ENCODE measurements around the gene OR10H1. TPM values are rescaled to one million over a fixed set of nuclear protein-coding genes. Genes with fewer than 3 reads are reported as not detected.
"Not testable (repeated sequence)": the region's sequence is repeated elsewhere in the genome, so short reads cannot be mapped to it uniquely, and the experiment has no call there.

OR10H1 gene
- total RNA-seq, 6 experiments from 2014 or later: not detected

DNA sequence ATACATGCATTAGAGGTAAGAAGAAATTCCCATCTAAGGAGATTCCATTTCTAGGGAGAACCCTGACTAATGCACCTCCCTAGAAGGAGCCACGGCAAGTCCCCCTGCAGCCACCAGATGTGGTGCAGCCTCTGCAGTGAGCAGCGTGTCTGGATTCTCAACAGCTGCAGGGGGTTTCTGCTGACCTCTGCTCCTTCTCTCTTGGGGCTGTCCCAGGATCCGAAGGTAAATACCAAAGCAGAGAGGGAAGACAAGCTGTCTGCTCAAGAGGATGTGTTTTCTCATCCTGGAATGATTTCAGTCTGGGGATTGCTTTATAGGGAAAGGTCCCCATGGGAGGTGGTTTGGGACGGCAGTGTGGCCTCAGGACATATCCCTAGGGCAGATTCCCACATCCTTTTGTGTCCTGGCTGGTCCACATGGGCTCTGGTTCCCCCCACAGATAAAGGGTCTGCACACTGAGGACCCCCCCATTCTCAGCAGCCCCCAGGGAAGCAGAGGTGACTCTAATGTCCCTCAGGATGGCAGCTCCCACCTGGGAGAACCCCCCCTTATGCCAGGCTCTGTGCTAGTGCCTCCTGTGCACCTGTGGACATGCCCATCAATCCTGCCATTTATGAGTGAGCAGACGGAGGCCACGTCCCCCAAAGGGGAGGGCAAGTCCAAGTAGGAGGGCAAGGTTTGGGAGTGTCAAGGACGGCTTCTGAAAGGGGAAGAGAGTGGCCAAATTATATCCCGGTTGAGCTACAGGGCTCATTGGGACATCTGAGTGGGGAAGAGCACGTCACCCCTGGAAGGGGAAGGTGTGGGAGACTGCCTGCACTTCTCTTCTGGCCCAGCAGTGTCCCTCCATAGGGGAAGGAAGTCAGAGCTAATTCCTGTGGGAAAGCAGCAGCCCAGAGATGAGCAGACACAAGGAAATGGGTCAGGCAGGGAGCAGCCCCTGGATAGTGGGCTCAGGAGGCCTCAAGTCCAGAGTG, 38.2 kb downstream of the OR10H1 start:
- no peak overlapping the region for H3K4me3 ChIP-seq
- H3K27me3 ChIP-seq: no peaks in the 10 kb centered on the region
- DNase-seq (no peak), ATAC-seq (no peak)
- H3K27ac ChIP-seq: no peak overlapping the region
- no peaks in the 10 kb centered on the region for H3K9me3 ChIP-seq
- no peak for TF ChIP-seq POLR2A (IDR thresholded peaks at IDR 0.05)
- TF ChIP-seq, protein P1, sequence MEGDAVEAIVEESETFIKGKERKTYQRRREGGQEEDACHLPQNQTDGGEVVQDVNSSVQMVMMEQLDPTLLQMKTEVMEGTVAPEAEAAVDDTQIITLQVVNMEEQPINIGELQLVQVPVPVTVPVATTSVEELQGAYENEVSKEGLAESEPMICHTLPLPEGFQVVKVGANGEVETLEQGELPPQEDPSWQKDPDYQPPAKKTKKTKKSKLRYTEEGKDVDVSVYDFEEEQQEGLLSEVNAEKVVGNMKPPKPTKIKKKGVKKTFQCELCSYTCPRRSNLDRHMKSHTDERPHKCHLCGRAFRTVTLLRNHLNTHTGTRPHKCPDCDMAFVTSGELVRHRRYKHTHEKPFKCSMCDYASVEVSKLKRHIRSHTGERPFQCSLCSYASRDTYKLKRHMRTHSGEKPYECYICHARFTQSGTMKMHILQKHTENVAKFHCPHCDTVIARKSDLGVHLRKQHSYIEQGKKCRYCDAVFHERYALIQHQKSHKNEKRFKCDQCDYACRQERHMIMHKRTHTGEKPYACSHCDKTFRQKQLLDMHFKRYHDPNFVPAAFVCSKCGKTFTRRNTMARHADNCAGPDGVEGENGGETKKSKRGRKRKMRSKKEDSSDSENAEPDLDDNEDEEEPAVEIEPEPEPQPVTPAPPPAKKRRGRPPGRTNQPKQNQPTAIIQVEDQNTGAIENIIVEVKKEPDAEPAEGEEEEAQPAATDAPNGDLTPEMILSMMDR (IDR thresholded peaks at IDR 0.05): no peak
- WGBS (ENCODE audit: insufficient coverage, low coverage, low lambda C conversion rate, missing lambda C conversion rate): 62% methylated on average over 8 of the region's 9 CpGs
- intact Hi-C loops (cut with DNase I): loop anchor here in 1 of 2 donors (5.0 kb wide), 1 partner anchor 100 kb away; no protein-coding TSS in a partner anchor
- no peaks in the 10 kb centered on the region for H3K36me3 ChIP-seq
- H3K4me1 ChIP-seq: peaks cover 0 to 11% (median 0%) of the 10 kb centered on the region in 4 donors

DNA sequence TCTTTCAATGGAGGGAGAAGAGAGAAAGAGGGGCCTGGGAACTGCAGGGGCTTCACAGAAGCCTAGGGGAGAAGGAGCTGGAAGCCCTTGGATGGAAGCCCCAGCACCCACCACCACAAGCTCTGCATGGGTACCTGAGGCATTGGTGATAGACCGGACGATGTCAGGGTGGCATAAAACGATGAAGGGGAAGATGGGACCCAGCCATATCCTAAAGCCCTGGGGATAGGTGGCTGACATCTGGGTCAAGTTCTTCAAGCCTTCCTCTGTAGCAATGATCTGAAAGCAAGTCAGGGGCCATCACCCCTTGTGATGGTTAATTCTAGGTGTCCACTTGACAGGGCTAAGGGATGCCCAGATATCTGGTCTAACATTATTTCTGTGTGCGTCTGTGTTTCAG, 39.2 kb downstream of the OR10H1 start:
- H3K9me3 ChIP-seq: no peaks in the 10 kb centered on the region
- DNase-seq (no peak), ATAC-seq (no peak)
- no peak overlapping the region for H3K4me3 ChIP-seq
- intact Hi-C loops (cut with DNase I): loop anchor here in 1 of 2 donors (5.0 kb wide), 1 partner anchor 99 kb away; no protein-coding TSS in a partner anchor
- no peak for TF ChIP-seq POLR2A (IDR thresholded peaks at IDR 0.05)
- TF ChIP-seq, protein P1 (IDR thresholded peaks at IDR 0.05): no peak
- no peaks in the 10 kb centered on the region for H3K36me3 ChIP-seq
- no peaks in the 10 kb centered on the region for H3K27me3 ChIP-seq
- H3K4me1 ChIP-seq: peaks cover 0 to 11% (median 0%) of the 10 kb centered on the region in 4 donors
- 86% methylated on average over 1 of the region's 4 CpGs for WGBS (ENCODE audit: insufficient coverage, low coverage, low lambda C conversion rate, missing lambda C conversion rate)
- H3K27ac ChIP-seq: no peak overlapping the region

DNA sequence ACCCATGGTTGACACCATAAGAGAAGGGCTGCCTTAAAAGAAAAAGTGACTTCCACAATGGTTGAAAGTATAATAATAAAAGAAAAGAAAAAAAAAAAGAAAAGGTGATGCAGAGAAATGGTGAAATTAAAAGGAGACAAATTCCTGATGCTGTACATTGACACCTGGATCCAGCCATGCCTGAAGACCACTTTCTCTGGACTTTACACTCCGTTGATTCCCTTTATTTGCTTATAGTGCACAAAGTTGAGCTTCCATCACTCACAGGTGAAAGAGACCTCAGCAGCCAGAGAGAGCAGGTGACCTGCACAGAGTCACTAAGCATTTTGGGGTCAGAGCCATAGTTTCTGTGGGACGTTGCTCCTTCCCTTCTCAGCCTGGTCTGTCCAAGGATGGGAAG, 40.2 kb downstream of the OR10H1 start:
- Histone ChIP-seq H3K4me1 (peaks cover 0 to 6% (median 0%) of the 10 kb centered on the region in 4 donors), H3K36me3 (no peaks in the 10 kb centered on the region), H3K4me3 (no peak overlapping the region), H3K27ac (no peak overlapping the region), H3K27me3 (no peaks in the 10 kb centered on the region), H3K9me3 (no peaks in the 10 kb centered on the region)
- 38% methylated on average over 2 of the region's 2 CpGs for WGBS (ENCODE audit: insufficient coverage, low coverage, low lambda C conversion rate, missing lambda C conversion rate)
- intact Hi-C loops (cut with DNase I): loop anchor here in 1 of 2 donors (5.0 kb wide), 1 partner anchor 98 kb away; no protein-coding TSS in a partner anchor
- TF ChIP-seq, protein P1 (IDR thresholded peaks at IDR 0.05): no peak
- TF ChIP-seq POLR2A (IDR thresholded peaks at IDR 0.05): no peak
- DNase-seq (no peak), ATAC-seq (no peak)

- H3K36me3 ChIP-seq; H3K4me1 ChIP-seq; ATAC-seq; H3K4me3 ChIP-seq; H3K9me3 ChIP-seq; intact Hi-C loops (cut with DNase I); H3K27ac ChIP-seq; H3K27me3 ChIP-seq; DNase-seq: not testable (repeated sequence)
- WGBS (ENCODE audit: insufficient coverage, low coverage, low lambda C conversion rate, missing lambda C conversion rate): 49% methylated on average over 2 of the region's 3 CpGs
These were observed 41.3 kb downstream of the OR10H1 start for GRCh38 chr19:15774159-15774558.

DNA sequence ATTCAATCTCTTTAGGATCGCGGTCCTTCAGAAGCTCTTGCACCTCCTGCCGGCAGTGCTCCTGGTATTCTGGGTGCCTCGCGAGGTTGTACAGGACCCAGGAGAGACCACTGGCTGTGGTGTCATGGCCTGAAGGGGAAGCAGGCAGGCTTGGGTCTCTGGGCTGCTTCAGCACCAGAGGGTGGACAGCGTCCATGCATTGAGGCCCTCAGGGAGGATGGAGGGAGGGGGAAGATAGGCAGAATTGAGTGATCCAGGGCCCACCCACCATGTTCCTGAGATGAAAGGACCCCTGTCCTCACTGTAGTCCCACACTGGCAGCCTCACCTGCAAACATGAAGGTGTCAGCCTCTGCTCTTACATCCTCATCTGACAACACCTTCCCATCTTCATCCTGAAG, 45.9 kb downstream of the OR10H1 start:
- DNase-seq: no peak
- TF ChIP-seq, protein P1 (IDR thresholded peaks at IDR 0.05): no peak
- no peak for TF ChIP-seq POLR2A (IDR thresholded peaks at IDR 0.05)
- no peaks in the 10 kb centered on the region for H3K4me1 ChIP-seq
- ATAC-seq: no peak
- H3K9me3 ChIP-seq: no peaks in the 10 kb centered on the region
- intact Hi-C loops (cut with DNase I): no loop called here
- H3K27me3 ChIP-seq: no peaks in the 10 kb centered on the region
- no peaks in the 10 kb centered on the region for H3K36me3 ChIP-seq
- WGBS (ENCODE audit: insufficient coverage, low coverage, low lambda C conversion rate, missing lambda C conversion rate): 31% methylated on average over 2 of the region's 6 CpGs
- H3K4me3 ChIP-seq: no peak overlapping the region
- H3K27ac ChIP-seq: no peak overlapping the region

Measured in right lobe of liver (tissue), 6 donors.